ENCODE measurements around the gene FARP2.
"Not testable (repeated sequence)": the region's sequence is repeated elsewhere in the genome, so short reads cannot be mapped to it uniquely, and the experiment has no call there.

The FARP2 gene

DNA sequence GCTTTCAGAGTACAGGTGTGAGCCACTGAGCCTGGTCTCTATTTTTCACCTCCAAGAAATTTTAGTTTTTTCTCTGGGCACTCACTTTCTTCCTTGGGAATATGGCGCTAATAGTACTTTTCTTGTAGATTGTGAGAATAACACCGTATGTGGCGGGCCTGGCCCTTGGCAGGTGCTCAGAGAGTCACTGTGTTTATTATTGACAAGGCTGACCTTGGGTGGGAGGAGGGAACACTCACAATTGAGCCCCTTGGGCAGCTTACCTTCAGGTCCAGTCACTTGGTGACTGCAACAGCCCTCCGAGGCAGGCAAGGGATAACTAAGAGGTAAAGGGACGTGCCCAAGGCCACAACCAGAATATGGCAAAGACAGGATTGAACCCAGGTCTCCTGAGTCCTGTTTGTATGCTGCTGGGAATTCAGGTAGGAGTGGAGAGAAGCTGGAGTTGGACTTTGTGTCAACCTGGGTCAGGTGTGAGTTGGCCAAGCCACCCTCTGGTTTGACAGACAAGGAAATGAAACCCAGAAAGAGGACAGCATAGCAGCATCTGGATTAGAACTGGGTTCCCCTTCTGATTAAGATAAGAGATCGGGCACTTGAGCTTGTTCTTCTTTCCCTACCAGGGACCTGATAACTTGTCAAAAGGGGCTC, 155.1 kb downstream of the FARP2 start:
- TF ChIP-seq ZFX (IDR thresholded peaks at IDR 0.05; ENCODE audit: borderline replicate concordance), result no peak
- TF ChIP-seq, protein P1, sequence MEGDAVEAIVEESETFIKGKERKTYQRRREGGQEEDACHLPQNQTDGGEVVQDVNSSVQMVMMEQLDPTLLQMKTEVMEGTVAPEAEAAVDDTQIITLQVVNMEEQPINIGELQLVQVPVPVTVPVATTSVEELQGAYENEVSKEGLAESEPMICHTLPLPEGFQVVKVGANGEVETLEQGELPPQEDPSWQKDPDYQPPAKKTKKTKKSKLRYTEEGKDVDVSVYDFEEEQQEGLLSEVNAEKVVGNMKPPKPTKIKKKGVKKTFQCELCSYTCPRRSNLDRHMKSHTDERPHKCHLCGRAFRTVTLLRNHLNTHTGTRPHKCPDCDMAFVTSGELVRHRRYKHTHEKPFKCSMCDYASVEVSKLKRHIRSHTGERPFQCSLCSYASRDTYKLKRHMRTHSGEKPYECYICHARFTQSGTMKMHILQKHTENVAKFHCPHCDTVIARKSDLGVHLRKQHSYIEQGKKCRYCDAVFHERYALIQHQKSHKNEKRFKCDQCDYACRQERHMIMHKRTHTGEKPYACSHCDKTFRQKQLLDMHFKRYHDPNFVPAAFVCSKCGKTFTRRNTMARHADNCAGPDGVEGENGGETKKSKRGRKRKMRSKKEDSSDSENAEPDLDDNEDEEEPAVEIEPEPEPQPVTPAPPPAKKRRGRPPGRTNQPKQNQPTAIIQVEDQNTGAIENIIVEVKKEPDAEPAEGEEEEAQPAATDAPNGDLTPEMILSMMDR (IDR thresholded peaks at IDR 0.05), result no peak
- H3K27ac ChIP-seq, result no peak overlapping the region

DNA sequence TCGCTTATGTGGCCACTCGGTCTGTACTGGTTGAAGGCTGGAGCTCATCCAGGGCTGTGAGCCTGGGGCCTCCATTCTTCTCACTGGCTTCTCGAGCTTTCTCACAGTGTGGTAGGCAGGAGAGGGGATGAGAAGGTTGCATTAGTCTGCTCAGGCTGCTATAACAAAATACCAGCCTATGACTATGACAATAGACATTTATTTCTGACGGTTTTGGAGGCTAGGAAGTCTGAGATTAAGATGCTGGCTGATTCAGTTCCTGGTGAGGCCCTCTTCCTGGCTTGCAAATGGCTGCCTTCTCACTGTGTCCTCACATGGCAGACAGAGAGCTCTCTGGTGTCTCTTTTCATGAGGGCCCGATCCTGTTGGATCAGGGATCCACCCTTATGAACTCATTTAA, 158.5 kb downstream of the FARP2 start:
- no peak overlapping the region for H3K27ac ChIP-seq
- TF ChIP-seq, protein P1 (IDR thresholded peaks at IDR 0.05), result no peak
- TF ChIP-seq ZFX (IDR thresholded peaks at IDR 0.05; ENCODE audit: borderline replicate concordance), result no peak

DNA sequence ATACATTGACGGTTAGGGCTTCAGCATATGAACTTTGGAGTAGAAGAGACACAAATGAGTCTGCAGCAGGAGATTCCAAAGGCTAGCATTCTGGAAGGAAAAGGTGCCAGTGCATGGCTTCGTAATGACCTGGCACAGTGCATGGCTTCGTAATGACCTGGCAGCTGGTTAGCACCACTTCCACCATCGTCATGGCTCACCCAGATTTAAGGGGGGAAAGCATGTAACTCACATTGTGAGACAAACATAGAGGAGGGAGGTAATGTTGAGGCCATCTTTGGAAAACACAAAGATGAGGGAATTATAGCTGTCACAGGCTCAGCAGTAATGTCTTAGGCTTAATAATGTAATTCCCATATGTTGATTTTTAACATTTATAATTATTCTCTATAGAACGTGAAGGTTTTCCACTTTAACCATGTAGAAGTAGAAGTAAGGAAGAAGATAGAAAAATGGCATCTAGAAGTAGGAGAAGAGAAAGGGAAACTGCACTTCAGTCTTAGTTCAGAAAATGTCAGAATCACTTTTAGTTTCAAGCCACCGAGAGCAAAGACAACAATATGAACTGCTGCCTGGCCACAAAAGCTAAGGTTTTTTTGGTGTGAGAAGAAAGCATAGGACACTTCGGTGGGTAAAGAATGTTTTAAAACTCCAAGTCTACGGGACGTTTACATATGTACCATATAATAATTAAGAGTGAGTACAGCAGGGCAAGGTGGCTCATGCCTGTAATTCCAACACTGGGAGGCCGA, 159.1 kb downstream of the FARP2 start:
- no peak overlapping the region for H3K27ac ChIP-seq
- TF ChIP-seq, protein P1 (IDR thresholded peaks at IDR 0.05), result no peak
- TF ChIP-seq ZFX (IDR thresholded peaks at IDR 0.05; ENCODE audit: borderline replicate concordance), result no peak

DNA sequence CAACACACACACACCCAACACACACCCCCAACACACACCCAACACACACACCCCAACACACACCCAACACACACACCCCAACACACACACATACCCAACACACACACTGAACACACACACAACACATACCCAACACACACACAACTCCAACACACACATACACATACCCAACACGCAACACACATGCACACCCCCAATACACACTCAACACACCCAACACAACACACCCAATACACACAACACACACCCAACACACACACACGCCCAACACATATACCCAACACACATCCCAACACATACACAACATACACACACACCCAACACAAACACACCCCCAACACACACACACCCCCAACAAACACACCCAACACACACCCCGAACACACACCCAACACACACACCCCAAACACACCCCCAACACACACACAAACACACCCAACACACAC, 160.5 kb downstream of the FARP2 start:
- TF ChIP-seq ZFX (IDR thresholded peaks at IDR 0.05; ENCODE audit: borderline replicate concordance), result no peak
- TF ChIP-seq, protein P1 (IDR thresholded peaks at IDR 0.05), result no peak

DNA sequence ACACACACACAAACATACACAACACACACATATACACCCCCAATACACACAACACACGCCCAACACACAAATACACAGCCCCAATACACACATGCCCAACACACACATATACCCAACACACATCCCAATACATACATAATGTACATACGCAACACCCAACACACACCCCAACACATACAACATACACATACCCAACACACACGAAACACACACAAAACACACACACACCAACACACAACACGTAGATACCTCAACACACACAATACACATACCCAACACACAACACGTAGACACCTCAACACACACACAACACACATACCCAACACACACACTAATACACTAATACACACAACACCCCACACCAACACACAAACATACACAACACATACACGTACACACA, 161.2 kb downstream of the FARP2 start:
- TF ChIP-seq, protein P1 (IDR thresholded peaks at IDR 0.05), result no peak
- TF ChIP-seq ZFX (IDR thresholded peaks at IDR 0.05; ENCODE audit: borderline replicate concordance), result no peak
- no peak overlapping the region for H3K27ac ChIP-seq

More for the DNA sequence above, 160.5 kb downstream of the FARP2 start:
- H3K27ac ChIP-seq, result no peak overlapping the region

DNA sequence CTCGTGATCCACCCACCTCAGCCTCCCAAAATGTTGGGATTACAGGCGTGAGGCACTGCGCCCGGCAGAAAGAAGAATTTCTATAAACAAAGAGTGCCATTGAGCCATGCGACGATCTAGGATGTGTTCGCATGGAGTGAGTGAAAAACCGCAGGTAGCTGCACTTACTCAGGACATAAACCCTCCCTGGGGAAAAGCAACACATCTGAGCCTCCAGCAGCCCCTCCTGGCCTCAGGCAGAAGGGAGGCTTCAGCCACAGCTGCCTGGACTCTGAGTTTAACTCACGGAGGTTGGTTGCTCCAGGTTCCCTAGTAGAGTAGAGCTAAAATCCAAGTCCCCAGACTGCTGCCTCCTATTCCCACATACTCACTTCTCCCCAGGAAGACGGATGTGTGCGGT, 163.6 kb downstream of the FARP2 start:
- no peak for TF ChIP-seq ZFX (IDR thresholded peaks at IDR 0.05; ENCODE audit: borderline replicate concordance)
- TF ChIP-seq, protein P1 (IDR thresholded peaks at IDR 0.05), result no peak
- H3K27ac ChIP-seq, result no peak overlapping the region

DNA sequence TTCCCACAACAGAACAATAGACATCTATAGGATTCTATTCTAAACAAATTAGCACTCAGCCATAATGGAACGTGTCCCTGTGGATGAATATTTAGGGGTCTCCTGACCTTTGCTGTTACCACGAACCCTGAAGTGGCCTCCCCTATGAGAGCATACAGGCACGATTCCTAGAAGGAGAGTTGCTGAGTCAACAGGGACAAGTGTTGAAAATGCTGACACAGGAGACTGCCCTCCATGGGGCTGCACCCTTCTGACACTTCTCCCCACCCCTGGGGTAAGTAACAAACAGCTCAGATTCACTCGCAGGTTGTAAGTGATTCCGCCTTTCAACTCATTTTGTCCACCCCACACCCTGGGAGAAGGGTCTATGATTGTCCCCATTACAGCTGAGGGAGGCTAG, 166.4 kb downstream of the FARP2 start:
- no peak overlapping the region for H3K27ac ChIP-seq
- TF ChIP-seq, protein P1 (IDR thresholded peaks at IDR 0.05), result no peak
- no peak for TF ChIP-seq ZFX (IDR thresholded peaks at IDR 0.05; ENCODE audit: borderline replicate concordance)

DNA sequence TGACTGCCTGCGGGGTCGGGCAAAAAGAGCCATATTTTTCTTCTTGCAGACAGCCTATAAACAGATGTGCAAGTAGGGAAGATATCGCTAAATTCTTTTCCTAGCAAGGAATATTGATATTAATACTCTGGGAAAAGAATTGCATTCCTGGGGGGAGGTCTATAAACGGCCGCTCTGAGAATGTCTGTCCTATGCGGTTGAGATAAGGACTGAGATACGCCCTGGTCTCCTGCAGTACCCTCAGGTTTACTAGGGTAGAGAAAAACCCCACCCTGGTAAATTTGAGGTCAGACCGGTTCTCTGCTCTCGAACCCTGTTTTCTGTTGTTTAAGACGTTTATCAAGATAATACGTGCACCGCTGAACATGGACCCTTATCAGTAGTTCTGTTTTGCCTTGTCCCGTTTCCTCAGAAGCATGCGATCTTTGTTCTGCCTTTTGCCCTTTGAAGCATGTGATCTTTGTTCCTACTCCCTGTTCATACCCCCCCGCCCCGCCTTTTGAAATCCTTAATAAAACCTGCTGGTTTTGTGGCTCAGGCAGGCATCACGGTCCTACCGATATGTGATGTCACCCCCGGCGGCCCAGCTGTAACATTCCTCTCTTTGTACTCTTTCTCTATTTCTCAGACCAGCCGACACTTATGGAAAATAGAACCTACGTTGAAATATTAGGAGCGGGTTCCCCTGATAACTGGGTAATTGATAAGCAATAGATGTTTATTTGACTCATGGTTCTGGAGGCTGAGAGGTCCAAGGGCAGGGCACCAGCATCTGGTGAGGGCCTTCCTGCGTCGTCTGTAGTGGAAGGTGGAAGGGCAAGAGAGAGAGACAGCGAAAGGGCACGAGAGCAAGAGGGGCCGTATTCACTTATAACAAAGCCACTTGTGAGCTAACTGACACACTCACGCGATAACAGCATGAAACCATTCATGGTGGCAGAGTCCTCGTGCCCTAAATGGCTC, 170.0 kb downstream of the FARP2 start:
- not testable (repeated sequence) for H3K27ac ChIP-seq
